Measurements from ENCODE around the gene GLYATL1. TPM values are rescaled to one million over a fixed set of nuclear protein-coding genes. Genes with fewer than 3 reads are reported as not detected.

GLYATL1 gene
- total RNA-seq, 1 experiment from 2014 or later: not detected

GRCh38 chr11:58979222-58979621, 39.9 kb downstream of the GLYATL1 start:
- H3K36me3 ChIP-seq (ENCODE audit: control insufficient read depth, insufficient read depth, low read length): no peaks in the 10 kb centered on the region
- no peak overlapping the region for H3K4me3 ChIP-seq (ENCODE audit: low read depth in 2 of 2, low read length in 2 of 2)
- ChIA-PET POLR2A (no interaction called here), CTCF (no interaction called here)
- H3K27me3 ChIP-seq (ENCODE audit: control insufficient read depth, insufficient read depth, low read length): no peaks in the 10 kb centered on the region
- no peak for TF ChIP-seq SIN3A (IDR thresholded peaks at IDR 0.05; ENCODE audit: borderline replicate concordance, insufficient read depth, low read depth, low read length)
- TF ChIP-seq, protein P1, sequence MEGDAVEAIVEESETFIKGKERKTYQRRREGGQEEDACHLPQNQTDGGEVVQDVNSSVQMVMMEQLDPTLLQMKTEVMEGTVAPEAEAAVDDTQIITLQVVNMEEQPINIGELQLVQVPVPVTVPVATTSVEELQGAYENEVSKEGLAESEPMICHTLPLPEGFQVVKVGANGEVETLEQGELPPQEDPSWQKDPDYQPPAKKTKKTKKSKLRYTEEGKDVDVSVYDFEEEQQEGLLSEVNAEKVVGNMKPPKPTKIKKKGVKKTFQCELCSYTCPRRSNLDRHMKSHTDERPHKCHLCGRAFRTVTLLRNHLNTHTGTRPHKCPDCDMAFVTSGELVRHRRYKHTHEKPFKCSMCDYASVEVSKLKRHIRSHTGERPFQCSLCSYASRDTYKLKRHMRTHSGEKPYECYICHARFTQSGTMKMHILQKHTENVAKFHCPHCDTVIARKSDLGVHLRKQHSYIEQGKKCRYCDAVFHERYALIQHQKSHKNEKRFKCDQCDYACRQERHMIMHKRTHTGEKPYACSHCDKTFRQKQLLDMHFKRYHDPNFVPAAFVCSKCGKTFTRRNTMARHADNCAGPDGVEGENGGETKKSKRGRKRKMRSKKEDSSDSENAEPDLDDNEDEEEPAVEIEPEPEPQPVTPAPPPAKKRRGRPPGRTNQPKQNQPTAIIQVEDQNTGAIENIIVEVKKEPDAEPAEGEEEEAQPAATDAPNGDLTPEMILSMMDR (IDR thresholded peaks at IDR 0.05): no peak
- TF ChIP-seq, protein P2, sequence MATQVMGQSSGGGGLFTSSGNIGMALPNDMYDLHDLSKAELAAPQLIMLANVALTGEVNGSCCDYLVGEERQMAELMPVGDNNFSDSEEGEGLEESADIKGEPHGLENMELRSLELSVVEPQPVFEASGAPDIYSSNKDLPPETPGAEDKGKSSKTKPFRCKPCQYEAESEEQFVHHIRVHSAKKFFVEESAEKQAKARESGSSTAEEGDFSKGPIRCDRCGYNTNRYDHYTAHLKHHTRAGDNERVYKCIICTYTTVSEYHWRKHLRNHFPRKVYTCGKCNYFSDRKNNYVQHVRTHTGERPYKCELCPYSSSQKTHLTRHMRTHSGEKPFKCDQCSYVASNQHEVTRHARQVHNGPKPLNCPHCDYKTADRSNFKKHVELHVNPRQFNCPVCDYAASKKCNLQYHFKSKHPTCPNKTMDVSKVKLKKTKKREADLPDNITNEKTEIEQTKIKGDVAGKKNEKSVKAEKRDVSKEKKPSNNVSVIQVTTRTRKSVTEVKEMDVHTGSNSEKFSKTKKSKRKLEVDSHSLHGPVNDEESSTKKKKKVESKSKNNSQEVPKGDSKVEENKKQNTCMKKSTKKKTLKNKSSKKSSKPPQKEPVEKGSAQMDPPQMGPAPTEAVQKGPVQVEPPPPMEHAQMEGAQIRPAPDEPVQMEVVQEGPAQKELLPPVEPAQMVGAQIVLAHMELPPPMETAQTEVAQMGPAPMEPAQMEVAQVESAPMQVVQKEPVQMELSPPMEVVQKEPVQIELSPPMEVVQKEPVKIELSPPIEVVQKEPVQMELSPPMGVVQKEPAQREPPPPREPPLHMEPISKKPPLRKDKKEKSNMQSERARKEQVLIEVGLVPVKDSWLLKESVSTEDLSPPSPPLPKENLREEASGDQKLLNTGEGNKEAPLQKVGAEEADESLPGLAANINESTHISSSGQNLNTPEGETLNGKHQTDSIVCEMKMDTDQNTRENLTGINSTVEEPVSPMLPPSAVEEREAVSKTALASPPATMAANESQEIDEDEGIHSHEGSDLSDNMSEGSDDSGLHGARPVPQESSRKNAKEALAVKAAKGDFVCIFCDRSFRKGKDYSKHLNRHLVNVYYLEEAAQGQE (IDR thresholded peaks at IDR 0.05; ENCODE audit: insufficient read depth in 1 of 2, low read depth in 2 of 2, low read length in 1 of 2): no peak
- TF ChIP-seq POLR2AphosphoS5 (IDR thresholded peaks at IDR 0.05; ENCODE audit: low read depth, low read length): no peak
- no peak for TF ChIP-seq TCF7L2 (IDR thresholded peaks at IDR 0.05; ENCODE audit: low read depth, low read length)
- in situ Hi-C loops (cut with HindIII; ENCODE audit: low pct_unique_long_range_greater_than_20kb, low sequenced_read_pairs): no loop called here
- no peaks in the 10 kb centered on the region for H3K4me1 ChIP-seq (ENCODE audit: control insufficient read depth, insufficient read depth, low read length)
- H3K9me3 ChIP-seq (ENCODE audit: control insufficient read depth, insufficient read depth, low read depth, low read length): no peaks in the 10 kb centered on the region
- ATAC-seq: no peak
- BruUV-seq (replicated peaks): no TSS peak
- DNase-seq (ENCODE audit: low read depth, low spot score): no peak
- no peak overlapping the region for H3K27ac ChIP-seq (ENCODE audit: low read length)
- intact Hi-C loops (cut with micrococcal nuclease; ENCODE audit: unreplicated experiment): no loop called here

DNA sequence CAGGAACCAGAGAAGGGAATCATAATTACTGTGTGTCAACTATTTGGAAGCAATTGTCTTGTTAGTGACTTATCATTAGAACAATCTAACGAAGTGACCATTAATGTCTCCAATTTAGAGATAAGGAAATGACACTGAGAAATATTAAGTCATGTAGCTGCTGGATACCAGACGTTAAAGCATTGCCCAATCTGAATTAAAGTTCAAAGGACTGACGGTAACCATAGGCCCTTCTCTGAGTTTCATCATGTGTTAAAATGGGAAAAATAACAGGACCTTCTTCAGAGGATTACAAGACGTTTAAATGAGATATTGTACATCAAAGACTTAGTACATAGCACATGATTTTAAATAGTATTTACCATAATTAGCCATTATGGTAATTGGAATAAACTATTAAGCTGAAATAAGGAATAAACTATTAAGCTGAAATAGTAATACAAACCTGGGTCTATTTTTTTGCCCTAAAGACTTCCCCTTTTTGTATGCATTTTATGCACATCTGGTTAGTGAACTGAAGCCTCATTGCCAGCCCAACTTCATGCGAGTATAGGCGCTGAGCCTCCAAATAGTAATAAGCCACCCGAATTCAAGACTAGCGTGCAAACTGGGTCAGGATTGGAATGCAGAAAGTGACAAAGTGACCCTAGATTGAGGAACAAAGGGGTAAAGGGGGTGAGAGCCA, 41.0 kb downstream of the GLYATL1 start:
- no peak for TF ChIP-seq TCF7L2 (IDR thresholded peaks at IDR 0.05; ENCODE audit: low read depth, low read length)
- TF ChIP-seq, protein P1 (IDR thresholded peaks at IDR 0.05): no peak
- TF ChIP-seq SIN3A (IDR thresholded peaks at IDR 0.05; ENCODE audit: borderline replicate concordance, insufficient read depth, low read depth, low read length): no peak
- TF ChIP-seq, protein P2 (IDR thresholded peaks at IDR 0.05; ENCODE audit: insufficient read depth in 1 of 2, low read depth in 2 of 2, low read length in 1 of 2): no peak
- no peak for TF ChIP-seq POLR2AphosphoS5 (IDR thresholded peaks at IDR 0.05; ENCODE audit: low read depth, low read length)
- ChIA-PET CTCF (no interaction called here), POLR2A (no interaction called here)
- H3K4me3 ChIP-seq (ENCODE audit: low read depth in 2 of 2, low read length in 2 of 2): no peak overlapping the region
- ATAC-seq: no peak
- H3K4me1 ChIP-seq (ENCODE audit: control insufficient read depth, insufficient read depth, low read length): no peaks in the 10 kb centered on the region
- no peaks in the 10 kb centered on the region for H3K9me3 ChIP-seq (ENCODE audit: control insufficient read depth, insufficient read depth, low read depth, low read length)
- DNase-seq (ENCODE audit: low read depth, low spot score): no peak
- no TSS peak for BruUV-seq (replicated peaks)
- H3K27ac ChIP-seq (ENCODE audit: low read length): no peak overlapping the region
- in situ Hi-C loops (cut with HindIII; ENCODE audit: low pct_unique_long_range_greater_than_20kb, low sequenced_read_pairs): no loop called here
- intact Hi-C loops (cut with micrococcal nuclease; ENCODE audit: unreplicated experiment): no loop called here
- H3K27me3 ChIP-seq (ENCODE audit: control insufficient read depth, insufficient read depth, low read length): no peaks in the 10 kb centered on the region
- H3K36me3 ChIP-seq (ENCODE audit: control insufficient read depth, insufficient read depth, low read length): no peaks in the 10 kb centered on the region
